Measurements from ENCODE around the gene EIF1.

The EIF1 gene

DNA sequence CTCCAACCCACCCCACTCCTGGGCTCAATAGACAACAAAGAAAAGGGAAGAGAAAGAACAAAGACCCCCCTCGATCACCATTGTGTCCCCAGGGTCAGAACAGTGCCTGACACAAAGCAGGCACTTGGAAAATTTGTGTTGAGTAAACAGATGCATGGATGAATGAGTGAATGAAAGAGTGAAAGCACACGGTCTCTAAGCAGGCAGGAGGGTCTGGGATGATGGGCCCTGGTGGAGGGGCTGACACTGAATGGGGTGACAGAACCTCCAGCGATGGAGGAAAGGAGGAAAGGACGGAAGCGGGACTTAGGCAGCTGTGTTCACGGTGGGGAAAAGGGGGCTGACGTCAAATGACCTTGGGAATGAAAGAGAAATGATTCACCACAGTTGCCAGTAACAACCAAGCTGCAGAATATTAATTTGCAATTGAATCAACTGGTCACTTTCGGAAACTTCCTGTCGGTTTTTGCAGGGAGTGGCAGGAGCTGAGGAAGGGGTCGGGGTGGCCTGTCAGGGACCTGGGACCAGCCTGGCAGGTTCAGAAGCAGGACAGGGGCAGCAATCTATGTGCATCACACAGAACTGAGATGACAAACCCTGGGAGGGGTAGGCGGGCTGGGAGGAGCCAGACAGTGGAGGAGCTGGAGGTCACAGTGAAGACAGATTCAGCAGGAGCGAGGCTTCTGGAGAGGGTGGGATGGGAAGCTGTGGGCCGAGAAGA is 16.7 kb downstream of the EIF1 start:
- DNase-seq: no peak

DNA sequence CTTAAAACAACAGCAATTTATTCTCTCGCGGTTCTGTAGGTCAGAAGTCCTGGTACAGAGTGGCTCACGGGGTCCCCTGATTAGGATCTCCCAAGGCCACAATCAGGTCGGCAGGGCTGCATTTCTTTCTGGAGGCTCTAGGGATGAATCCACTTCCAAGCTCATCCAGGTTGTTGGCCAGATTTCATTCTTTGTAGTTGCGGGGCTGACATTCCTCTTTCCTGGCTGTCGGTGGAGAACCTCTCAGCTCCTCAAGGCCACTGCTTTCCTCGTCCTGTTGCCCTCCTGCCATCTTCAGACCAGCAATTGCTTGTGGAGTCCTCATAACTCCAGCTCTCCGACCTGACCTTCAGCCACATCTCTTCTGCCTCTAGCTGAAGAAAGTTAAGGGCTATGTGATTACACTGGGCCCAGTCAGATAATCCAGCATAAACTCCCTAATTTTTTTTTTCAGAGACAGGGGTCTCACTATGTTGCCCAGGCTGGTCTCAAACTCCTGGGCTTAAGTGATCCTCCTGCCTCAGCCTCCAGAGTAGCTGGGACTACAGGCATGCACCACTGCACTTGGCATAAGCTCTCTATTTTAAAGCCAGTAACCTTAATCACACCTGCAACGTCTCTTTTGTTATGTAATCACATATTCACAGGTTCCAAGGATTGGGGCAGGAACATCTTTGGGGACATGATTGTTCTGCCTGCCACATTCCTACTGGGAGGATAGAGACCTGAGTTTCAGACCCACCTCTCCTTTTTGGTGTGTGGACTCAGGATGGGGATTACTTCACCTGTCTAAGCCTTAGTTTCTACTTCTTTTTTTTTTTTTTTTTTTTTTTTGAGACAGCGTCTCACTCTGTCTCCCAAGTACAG is 19.4 kb downstream of the EIF1 start:
- no peak for DNase-seq

DNA sequence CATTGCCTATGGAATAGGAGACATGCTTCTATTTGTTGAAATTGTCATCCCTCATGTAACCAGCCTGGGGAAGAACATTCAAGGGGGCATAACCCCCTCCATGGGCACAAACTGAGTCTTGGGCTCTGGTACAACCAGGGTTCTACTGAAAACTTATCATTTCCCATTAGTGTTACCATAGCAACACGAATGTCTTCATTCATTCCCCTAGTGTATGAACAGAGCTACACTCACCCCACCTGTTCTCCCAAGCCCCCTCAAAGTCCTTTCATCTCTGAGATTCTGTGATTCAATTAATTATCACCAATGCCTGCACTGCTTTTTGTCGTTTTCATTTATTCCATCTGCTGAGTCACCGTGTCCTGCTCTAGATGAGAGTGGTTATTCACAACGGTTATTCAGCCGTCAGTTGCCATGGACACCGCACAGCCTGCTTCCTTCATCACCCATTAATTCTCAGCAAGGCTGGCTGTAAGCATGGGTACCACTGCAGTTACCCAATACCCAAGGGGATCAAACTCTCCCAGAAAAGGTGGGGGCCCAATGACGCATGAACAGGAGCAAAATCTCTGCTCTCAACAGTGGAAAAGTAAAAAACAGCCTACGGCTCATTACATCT is 21.9 kb downstream of the EIF1 start:
- DNase-seq: no peak

DNA sequence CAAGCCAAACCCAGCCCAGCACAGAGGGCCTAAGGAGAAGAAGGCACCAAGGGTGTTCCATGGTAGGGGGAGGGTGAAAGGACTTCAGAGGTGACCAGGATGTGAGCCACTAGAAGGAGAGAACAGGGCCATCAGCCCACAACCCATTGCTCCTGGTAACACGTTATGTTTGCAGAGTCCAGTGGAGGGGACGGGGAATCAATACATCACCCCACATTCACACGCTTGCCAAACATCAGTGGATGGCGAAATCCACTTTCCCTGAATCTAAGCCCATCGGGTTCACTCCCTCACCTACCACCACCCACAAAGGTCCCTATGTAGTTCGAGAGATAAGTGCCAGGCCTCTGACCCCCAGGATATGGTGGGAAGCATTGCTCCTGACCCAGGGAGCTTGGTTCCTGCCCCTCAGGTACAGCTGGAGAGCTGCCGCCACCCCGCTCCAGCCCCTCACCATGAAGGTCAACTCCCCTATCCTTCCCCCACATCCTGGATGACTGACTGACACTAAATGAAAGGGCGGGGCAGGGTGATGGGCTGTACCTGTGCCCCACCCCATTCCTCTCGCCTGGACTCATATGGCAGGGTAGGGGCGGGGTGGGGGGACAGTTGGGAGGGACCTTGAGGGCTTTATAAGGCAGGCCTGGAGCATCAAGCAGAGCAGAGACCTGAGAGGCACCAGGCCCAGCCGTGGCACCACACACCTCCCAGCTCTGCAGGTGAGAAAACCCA is 23.1 kb downstream of the EIF1 start, which contains the start of gene GAST:
GAST (plus strand) TSS at position 663 of the 732 bp plus-strand sequence. CDS start 3,106 bp downstream, outside the sequence.
- DNase-seq: no peak

DNA sequence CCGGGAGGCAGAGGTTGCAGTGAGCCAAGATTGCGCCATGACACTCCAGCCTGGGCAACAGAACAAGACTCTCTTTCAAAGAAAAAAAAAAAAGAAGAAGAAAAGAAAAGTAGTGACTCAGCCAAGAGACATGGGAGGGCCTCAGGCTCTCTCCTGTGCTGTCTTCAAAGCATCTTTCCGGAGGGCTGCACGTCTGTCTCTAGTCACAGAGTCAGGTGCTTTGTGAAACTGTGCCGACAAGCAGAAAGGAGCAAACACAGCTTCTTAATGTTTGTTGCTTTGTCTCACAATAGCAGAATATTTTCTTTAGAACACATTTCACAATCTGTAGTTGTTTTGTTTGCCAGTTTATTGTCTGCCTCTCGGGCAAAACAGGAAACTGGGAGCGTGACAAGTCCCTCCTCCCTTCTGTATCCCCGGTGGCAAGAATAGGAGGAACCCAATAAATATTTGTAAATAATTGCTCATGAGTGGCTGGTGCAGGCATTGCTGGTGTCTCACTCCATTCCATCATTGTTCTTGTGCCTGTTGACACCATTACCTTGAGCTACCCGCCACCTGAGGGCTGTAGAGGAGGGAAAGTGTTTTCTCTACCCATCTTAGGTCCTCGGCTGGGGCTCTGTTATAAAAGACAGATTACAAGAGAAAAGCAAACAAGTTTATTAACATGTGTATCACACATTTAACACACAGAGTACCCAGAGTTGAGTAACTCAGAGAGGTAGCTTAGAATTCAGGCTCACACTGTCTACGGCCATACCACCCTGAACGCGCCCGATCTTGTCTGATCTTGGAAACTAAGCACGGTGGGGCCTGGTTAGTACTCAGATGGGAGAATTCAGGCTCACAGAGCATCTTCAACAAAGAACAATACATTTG is 29.0 kb downstream of the EIF1 start:
- DNase-seq: no peak

DNA sequence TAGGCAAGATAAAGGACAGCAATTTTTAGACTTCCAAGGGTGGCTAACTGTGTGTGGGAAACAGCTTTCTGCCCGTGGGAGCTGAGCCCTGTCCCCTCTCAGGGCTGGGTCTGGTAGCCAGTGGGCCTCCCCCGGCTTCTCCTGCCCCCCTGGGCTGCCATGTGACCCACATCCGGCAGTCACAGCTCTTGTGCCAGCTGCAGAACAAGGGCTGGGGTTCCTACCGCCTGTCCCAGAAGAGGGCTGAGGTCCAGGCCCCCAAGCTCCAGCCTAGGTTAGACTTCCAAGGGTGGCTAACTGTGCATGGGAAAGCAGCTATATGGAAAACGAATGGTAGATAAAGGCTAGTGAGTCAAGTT is 29.6 kb downstream of the EIF1 start:
- DNase-seq: no peak

DNA sequence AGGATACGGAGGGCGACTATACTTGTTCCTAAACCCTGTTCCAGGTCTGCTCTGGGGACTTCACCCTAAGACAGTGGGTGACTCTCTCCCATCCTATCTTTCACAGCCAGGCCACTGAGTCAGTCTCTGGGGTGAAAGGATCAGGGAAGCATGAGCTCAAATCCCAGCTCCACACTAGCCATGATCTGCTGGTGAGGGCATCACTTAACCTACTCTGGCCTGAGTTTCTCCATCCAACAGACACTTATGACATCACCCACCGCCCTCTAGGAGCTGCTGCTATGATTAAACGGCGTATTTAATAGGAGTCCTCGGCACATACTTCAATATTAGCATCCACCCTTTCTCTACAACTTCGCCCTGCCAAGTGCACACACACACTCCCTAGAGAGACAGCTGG is 33.5 kb downstream of the EIF1 start:
- DNase-seq: no peak

DNA sequence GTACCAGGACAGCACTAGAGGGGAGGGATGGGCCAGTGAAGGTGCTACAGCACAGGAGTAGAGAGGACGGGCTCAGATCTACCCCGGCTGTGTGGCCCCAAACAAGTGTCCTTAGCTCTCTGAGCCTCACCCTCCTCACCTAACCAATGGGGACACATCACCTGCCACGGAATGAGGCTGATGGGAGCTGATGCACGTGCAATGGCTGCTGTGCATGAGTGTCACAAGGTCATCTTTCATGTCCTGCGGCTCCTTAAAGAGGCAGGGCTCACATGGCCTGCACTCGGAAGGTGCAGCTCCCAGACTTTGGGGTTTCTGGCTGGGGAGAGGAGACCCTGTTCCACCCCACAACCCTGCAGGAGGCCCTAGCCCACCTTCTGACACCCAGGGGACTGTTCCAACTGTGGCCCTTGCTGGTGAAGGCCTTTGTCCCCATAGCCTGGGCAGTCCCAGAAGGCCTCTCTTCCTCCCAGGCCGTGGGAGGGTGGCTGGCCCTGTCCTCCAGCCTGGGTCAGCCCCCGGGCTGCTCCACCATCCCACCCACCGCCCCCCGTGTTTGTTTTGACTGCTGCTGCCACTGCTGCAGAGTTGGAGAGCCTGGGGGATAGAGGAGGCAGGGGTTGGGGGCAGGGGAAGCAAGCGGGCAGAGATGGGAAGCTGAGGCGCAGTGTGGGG is 35.3 kb downstream of the EIF1 start:
- DNase-seq: no peak

DNA sequence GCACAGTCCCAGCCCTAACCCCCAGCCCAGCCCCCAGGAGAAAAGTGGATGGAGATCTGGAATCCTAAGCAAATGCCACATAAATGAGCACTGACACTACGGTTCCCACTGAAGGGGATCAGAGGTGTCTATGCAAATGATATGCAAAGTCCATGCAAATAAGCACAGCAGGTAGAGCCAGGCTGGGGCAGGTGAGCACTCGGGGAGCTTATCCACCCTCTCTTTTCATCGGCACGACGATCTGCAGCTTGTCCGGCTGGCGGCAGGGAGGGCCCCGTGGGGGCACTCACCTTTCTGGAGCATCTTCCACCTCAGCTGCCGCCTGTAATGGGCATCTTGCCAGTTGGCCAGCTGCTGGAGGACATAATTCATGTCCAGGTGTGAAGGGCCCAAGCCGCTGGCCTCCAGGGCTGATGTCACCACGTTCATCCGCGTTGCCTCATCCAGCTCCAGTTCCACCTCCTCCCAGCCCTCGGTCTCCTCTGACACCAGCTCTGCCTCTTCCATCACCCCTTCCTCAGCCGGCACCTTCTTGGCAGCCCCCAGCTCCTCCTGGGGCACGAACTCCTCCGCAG is 35.9 kb downstream of the EIF1 start:
- no peak for DNase-seq

DNA sequence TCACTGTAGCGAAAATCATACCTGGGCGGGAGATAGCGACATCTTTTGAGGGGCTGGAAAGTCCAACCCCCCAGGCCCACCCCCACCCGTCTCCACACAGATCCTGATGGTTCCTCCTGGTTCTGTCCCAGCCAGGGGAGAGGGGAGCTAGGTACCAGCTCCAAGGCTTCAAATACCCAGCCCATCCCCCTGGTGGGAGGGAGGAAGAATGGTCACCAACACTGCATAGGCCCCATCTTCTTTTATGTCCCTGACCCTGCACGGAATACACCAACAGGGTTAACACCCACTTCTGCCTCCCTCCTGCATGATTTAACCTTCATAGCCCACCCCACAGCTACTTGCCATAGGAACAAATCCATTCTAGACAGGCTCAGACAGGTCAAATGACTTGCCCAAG is 36.4 kb downstream of the EIF1 start:
- DNase-seq: no peak

DNA sequence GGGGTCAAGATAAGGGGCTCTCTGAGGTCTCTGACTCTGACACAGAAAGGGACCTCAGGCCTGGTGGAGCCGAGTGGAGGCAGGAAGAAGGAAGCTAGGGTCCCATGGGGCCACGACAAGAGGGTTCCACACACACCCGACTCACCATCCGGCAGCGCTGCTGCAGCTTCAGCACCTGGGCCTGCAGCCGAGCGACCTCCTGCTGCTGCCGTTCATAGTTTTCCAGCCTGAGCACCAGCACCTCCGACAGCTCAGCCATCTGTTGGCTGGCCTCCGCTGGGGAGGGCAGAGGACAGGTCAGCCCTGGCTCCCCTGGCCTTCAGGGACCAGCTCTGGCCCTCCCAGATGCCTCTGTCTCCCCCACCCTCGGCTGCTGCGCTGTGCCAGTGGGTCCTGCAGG is 39.4 kb downstream of the EIF1 start:
- DNase-seq: no peak

DNA sequence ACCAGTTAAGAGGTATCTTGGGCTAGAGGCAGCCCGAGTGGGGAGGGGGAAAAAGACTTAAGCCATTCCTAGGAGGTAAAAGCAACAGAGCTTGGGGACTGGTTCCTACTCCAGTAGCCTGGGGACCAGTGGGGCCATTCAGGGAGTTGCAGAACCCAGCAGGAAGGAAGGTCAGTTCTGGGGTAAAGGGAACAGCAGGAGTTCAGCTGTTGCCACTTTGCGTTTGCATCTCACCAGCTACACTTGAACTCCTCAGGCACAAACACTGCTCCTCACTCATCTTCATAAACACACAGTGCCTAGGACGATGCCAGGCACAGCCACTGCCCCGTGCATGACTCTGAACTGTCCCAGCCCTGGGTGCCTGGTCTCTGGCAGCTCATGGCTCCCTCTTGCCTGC is 41.8 kb downstream of the EIF1 start:
- DNase-seq: no peak

DNA sequence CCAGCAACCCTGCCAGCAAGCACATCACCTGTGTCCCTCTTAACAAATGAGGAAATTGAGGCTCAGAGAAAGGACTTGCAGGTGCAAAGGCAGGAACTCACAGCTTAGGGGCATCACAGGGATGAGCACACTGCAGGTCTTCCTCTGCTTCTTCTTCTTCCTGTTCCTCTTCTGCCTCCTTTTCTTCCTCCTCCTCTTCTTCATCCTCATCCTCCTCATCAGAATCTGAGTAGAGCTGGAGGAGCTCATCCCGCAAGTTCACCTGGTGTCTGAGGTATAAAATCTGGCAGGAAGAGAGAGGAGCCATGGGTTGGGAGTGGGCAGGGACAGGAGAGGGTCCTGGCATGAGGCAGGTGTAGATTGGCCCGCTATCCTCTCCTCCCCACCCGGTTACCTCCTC is 43.2 kb downstream of the EIF1 start:
- DNase-seq: no peak

DNA sequence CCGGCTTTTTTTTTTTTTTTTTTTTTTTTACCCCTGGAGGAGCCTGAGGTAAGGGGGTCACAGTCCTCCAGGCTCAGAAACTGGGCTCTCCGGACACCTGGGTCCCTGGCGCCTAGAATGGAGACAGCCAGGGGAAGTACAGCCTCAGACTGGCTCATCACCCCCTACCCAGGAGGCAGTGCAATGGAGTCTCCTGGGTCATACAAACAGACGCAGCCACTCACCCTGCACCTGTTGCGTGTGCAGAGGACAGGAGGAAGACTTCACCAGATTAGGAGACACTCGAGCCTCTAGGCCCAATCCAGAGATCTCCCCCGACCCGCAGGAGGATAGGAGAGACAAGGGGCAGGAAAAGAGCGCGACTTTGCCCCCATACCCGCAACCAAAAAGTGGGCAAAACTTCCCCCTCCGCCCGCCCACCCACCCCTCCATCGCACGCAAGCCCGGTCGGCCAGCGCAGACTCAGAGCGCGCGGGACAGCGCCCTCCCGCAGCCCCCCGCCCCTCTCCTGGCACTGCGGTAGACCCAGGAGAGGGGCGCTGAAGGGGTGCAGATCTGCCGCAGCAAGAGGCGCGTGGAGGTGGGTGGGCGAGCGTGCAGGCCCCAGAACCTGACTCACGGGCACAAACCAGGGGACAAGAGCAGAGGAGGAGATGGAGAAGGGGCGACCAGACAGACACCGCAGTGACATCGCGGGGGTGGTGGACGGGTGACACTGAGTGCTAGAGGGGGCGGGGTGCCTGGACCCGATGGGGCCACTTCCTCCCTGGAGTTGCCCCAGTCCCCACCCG is 44.9 kb downstream of the EIF1 start:
- DNase-seq: no peak

DNA sequence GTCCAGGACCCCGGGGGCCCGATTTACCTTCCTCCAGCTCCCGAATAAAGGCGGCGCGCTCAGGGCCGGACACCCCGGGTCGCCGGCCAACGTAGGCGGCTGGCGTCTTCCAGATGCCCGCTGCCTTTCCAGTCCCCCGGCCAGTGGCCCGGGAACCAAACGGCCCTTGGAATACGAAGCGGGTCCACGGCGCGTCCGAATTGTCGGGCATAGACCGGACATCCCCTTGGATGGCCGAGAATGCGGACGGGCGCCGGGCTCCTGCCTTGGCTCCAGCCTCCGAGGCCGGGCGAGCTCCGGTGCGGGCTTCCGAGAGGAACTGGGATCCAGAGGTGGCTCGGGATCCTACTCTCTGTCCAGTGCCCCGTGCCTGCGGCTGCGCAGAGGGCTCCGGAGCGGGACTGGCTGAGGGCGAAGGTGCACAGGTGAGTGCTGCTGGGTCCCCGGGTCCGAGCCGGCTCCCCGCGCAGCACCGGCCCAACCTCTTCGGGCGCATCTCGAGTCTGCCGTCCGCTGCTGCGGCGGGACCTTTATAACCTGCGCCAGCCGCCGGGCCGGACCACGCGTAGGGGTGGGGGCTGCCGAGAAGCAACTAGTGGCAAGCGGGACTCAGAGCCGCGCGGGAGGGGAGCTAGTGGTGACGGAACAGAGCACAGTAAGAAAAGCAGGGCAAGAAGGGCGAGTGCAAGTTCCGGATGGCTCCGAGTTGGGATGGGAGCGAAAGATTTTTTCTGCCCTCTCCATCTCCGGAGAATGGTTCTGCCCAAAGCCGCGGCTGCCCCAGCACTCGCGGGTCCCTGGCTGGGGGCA is 45.7 kb downstream of the EIF1 start, which contains the start of gene HAP1:
HAP1 (minus strand) TSS at position 505 of the 810 bp plus-strand sequence; CDS start at position 496, 9 bp downstream.
- DNase-seq: no peak

DNA sequence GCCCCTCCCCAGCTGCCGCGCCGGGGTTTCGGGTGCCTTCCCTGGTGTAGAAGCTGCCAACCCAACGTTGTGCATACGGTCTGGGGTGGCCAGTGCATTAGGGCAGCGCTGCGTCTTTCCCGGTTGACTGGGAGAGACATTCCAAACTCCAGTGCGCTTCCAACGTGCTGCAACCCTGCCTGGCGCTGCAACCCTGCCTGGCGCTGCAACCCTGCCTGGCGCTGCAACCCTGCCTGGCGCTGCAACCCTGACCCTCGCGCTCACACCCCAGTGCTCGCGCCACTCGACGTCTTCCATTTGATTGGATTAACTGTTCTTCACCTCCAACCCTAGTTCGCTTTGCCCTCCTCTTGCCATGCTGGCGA is 46.2 kb downstream of the EIF1 start:
- no peak for DNase-seq

DNA sequence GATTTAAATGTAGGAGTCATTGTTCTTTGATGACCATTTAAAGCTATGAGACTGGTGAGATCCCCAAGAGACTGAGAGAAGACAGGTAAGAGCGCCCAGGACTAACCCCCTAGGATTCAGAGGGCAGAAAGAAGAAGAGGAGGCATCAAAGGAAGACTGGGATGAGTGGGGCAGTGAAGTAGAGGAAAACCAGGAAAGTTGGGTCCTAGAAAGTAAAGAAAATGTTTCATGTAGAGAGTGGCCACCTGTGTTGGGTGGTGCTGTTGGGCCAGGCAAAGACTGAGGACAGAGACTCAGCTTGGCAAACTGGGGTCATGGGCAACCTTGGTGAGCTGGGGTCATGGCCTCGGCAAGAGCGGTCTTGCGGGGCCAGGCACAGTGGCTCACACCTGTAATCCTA is 47.1 kb downstream of the EIF1 start:
- DNase-seq: no peak

DNA sequence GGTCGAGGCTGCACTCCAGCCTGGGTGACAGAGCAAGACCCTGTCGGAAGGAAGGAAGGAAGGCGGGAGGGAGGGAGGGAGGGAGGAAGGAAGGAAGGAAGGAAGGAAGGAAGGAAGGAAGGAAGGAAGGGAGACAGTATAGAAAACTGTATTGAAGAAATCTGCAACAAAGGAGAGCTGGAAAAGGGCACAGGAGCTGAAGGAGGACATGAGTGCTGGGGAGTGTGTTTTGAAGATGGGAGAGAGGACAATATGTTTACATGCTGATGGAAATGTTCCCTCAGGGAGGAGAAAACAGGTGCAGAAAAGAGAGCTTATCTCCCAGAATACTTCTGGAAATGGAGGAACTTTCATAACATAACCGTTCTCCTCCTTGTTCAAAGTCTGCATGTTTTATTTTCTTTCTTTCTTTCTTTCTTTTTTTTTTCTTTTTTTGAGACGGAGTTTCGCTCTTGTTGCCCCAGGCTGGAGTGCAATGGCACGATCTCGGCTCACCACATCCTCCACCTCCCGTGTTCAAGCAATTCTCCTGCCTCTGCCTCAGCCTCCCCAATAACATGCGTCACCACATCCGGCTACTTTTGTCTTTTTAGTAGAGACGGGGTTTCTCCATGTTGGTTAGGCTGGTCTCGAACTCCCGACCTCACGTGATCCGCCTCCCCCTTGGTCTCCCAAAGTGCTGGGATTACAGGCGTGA is 48.4 kb downstream of the EIF1 start:
- DNase-seq: no peak

DNA sequence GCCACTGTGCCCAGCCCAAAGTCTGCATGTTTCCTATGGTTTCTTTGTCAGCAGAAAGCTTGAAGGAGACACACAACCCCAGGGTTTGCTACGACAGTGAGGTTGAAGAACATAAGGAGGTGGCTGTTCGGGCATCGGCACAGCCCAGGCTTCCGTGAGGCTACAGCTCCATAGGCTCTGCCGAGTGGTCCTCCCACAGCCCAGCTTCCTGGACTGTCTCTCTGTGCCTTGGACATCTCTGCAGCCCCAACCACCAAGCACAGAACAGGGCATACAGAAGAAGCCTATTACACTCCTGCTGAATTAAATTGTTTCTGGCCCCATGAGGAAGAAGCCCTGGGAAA is 49.0 kb downstream of the EIF1 start:
- no peak for DNase-seq
